Vagina (tissue), 2 donors: ENCODE results near the gene RBM12. TPM values are rescaled to one million over a fixed set of nuclear protein-coding genes. Genes with fewer than 3 reads are reported as not detected.

Experiments
- DNase-seq, 2 donors: peaks; one replicate each; pipeline ENCODE4 v3.0.0-alpha.2; 2017; ENCODE audit errors: extremely low spot score in 2 of 2
- H3K27ac ChIP-seq: fragments of 200-600 bp; sonication (generic); one replicate; pipeline ENCODE4 v1.5.1; 2019
- H3K27me3 ChIP-seq: fragments of 200-600 bp; sonication (generic); one replicate; pipeline ENCODE4 v1.5.1; 2019
- H3K36me3 ChIP-seq, 2 donors: fragments of 200-600 bp; sonication (generic); one replicate each; pipeline ENCODE4 v1.5.1; 2017 to 2019
- H3K4me1 ChIP-seq: fragments of 200-600 bp; sonication (generic); one replicate; pipeline ENCODE4 v1.5.1; 2019
- H3K4me3 ChIP-seq, 2 donors: fragments of 200-600 bp; sonication (generic); 1 replicate in 1 of 2; 2 replicates in 1 of 2; pipeline ENCODE4 v1.5.1; 2016 to 2019
- H3K9me3 ChIP-seq: fragments of 200-600 bp; sonication (generic); one replicate; pipeline ENCODE4 v1.5.1; 2019
- POLR2A ChIP-seq, 2 donors: fragments of 450-650 bp; IDR thresholded peaks; one replicate each; pipeline ENCODE4 v1.6.1; 2017; ENCODE audit warnings: antibody characterized with exemption in 2 of 2, mild to moderate bottlenecking in 2 of 2, moderate library complexity in 2 of 2
- POLR2AphosphoS5 ChIP-seq, 2 donors: sonication (generic); formaldehyde crosslinking; IDR thresholded peaks; one replicate each; pipeline ENCODE4 v1.9.0; 2017; ENCODE audit warnings: antibody characterized with exemption in 2 of 2, mild to moderate bottlenecking in 2 of 2, low read depth in 1 of 2; ENCODE audit not compliant: insufficient read depth in 1 of 2
- intact Hi-C: fragments of 100-400 bp; cut with DNase I; formaldehyde crosslinking; loops from one replicate; pipeline ENCODE4 v1.15.1; 2023
- total RNA-seq: library from RNA; depleted of rRNA; stranded (reverse); fragments of >200 nt; gene quantifications from one replicate; pipeline ENCODE4 v1.2.3, GENCODE V29; 2016
- TF ChIP-seq, protein P1 (sequence below), 3 experiments: fragments of 450-650 bp in 2 of 3; fragments of 200-600 bp in 1 of 3; sonication (generic) in 1 of 3; IDR thresholded peaks; one replicate each; pipeline ENCODE4 v1.5.1; 2017 to 2019; ENCODE audit warnings: antibody characterized with exemption in 3 of 3, mild to moderate bottlenecking in 2 of 3, moderate library complexity in 2 of 3

RBM12 gene
- total RNA-seq, 1 donor from 2014 or later: 26.8 TPM

DNA sequence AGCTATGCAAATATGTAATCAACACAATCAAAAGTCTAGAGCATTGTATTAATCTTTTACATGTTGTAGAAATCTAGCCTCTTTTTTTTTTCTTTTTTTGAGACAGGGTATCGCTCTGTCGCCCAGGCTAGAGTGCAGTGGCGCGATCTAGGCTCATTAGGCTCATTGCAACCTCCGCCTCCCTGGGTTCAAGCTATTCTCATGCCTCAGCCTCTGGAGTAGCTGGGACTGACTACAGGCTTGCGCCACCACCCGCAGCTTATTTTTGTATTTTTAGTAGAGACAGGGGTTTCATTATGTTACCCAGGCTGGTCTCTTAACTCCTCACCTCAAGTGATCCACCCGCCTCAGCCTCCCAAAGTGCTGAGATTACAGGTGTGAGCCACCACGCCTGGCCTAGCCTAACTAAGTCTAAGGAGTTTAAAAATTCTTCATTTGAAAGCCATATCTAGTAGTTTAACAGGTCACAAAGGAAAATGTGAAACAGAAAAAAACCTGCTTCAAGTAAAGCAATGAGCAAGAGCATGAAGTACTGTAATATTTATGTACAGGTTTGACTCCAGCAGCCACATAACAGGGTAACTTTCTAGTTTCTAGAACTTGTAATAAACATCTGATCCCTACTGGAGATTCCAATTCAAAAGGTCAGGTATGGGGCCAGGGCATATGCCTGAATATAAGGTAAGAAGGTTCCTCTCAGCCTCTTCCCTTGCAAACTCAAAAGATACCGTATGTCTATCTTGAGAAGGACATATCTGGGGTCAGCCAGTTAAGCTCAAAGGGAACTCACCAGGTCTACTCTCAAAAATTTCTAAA lies 4.4 kb downstream of the RBM12 start:
- Histone ChIP-seq H3K27ac (peak overlapping the region; percentile 37), H3K9me3 (no peaks in the 10 kb centered on the region), H3K36me3 (no peaks in the 10 kb centered on the region), H3K27me3 (no peaks in the 10 kb centered on the region), H3K4me3 (no peak overlapping the region), H3K4me1 (peaks cover 74% of the 10 kb centered on the region)
- no peak for DNase-seq
- TF ChIP-seq POLR2AphosphoS5 (IDR thresholded peaks at IDR 0.05; ENCODE audit: insufficient read depth in 1 of 2, low read depth in 1 of 2) (no peak), POLR2A (IDR thresholded peaks at IDR 0.05) (no peak)
- TF ChIP-seq, protein P1, sequence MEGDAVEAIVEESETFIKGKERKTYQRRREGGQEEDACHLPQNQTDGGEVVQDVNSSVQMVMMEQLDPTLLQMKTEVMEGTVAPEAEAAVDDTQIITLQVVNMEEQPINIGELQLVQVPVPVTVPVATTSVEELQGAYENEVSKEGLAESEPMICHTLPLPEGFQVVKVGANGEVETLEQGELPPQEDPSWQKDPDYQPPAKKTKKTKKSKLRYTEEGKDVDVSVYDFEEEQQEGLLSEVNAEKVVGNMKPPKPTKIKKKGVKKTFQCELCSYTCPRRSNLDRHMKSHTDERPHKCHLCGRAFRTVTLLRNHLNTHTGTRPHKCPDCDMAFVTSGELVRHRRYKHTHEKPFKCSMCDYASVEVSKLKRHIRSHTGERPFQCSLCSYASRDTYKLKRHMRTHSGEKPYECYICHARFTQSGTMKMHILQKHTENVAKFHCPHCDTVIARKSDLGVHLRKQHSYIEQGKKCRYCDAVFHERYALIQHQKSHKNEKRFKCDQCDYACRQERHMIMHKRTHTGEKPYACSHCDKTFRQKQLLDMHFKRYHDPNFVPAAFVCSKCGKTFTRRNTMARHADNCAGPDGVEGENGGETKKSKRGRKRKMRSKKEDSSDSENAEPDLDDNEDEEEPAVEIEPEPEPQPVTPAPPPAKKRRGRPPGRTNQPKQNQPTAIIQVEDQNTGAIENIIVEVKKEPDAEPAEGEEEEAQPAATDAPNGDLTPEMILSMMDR (IDR thresholded peaks at IDR 0.05): no peak
- intact Hi-C loops: no loop called here

DNA sequence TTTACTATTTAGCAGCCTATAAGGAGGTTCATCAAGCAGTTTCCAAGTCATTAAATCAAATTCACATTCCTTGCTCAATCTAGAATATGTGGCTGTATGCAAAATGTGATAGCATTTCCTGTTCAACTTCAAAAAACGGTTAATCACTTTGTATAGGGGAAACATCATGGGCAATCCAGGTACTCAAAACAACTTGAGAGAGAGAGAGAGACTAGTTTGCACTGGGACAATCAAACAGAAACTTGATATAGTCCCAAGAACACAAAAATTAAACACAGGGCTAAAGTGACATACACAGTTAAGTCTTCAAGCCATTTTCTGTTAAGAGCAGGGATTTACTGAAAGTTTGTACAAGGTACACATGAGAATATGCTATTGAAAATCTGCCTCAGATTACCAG lies 7.4 kb downstream of the RBM12 start:
- Histone ChIP-seq H3K27me3 (no peaks in the 10 kb centered on the region), H3K27ac (no peak overlapping the region), H3K9me3 (no peaks in the 10 kb centered on the region), H3K4me3 (no peak overlapping the region), H3K4me1 (peaks cover 69% of the 10 kb centered on the region), H3K36me3 (peaks cover 0 to 30% of the 10 kb centered on the region in 2 donors)
- intact Hi-C loops: no loop called here
- TF ChIP-seq POLR2A (IDR thresholded peaks at IDR 0.05) (no peak), POLR2AphosphoS5 (IDR thresholded peaks at IDR 0.05; ENCODE audit: insufficient read depth in 1 of 2, low read depth in 1 of 2) (no peak)
- TF ChIP-seq, protein P1 (IDR thresholded peaks at IDR 0.05): no peak
- DNase-seq: no peak

DNA sequence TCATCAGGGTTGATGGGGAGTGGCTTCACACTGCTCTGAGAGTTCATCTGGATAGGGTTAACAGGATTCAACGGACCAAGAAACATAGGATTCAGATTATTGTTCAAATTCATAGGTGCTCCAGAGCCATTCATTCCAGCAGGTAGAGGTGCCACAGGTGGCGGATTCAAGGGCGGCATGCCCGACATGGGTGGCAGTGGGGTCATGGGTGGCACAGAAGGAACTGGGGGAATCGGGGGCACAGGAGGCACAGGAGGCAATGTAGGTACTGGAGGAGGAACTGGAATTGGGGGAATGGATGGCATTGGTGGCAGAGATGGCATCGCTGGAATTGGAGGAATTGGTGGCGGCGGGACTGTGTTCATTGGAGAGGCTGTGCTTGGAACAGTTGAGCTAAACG lies 10.3 kb downstream of the RBM12 start:
- TF ChIP-seq, protein P1 (IDR thresholded peaks at IDR 0.05): no peak
- no peak for TF ChIP-seq POLR2AphosphoS5 (IDR thresholded peaks at IDR 0.05; ENCODE audit: insufficient read depth in 1 of 2, low read depth in 1 of 2)
- TF ChIP-seq POLR2A (IDR thresholded peaks at IDR 0.05): no peak
- Histone ChIP-seq H3K27me3 (no peaks in the 10 kb centered on the region), H3K4me3 (no peak overlapping the region), H3K4me1 (peaks cover 56% of the 10 kb centered on the region), H3K36me3 (peaks cover 0 to 30% of the 10 kb centered on the region in 2 donors), H3K27ac (no peak overlapping the region), H3K9me3 (no peaks in the 10 kb centered on the region)
- no peak for DNase-seq
- intact Hi-C loops: no loop called here

DNA sequence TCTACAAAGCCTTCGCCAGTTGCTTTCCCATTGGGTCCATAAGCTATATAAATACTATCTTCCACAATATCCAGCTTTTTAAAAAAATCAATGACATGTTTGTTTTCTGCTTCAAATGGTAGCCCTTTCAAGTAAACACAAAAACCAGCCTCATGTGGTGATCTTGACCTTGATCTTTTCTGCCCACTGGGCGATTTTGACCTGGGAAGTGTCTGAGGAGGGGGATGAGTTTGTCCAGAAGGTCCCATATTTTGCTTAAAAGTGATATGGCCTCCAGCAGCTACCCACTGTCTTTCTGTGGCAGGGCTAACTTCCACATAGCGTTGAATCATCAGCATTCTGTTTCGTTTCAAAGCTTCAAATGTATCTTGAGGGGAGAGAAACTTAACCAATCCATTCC lies 10.8 kb downstream of the RBM12 start:
- TF ChIP-seq POLR2AphosphoS5 (IDR thresholded peaks at IDR 0.05; ENCODE audit: insufficient read depth in 1 of 2, low read depth in 1 of 2) (no peak), POLR2A (IDR thresholded peaks at IDR 0.05) (no peak)
- TF ChIP-seq, protein P1 (IDR thresholded peaks at IDR 0.05): no peak
- peaks cover 56% of the 10 kb centered on the region for H3K4me1 ChIP-seq
- no peak overlapping the region for H3K4me3 ChIP-seq
- intact Hi-C loops: no loop called here
- peaks cover 0 to 30% of the 10 kb centered on the region in 2 donors for H3K36me3 ChIP-seq
- DNase-seq: no peak
- H3K27me3 ChIP-seq: no peaks in the 10 kb centered on the region
- H3K27ac ChIP-seq: no peak overlapping the region
- no peaks in the 10 kb centered on the region for H3K9me3 ChIP-seq

DNA sequence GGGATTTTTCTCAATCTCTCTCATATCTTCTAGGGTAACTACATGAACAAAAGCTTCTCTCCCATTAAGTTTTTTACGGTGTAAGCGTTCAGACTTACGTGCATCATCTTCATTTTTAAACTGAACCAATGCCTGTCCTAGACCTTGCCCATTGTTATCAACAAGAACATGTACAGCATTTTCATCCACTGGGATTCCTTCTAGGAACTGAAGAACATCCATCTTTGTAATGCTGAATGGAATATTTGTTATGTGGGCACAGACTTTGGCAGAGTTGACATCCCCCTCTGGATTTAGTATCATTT lies 11.3 kb downstream of the RBM12 start:
- Histone ChIP-seq H3K4me3 (no peak overlapping the region), H3K27ac (no peak overlapping the region), H3K36me3 (peaks cover 0 to 30% of the 10 kb centered on the region in 2 donors), H3K27me3 (no peaks in the 10 kb centered on the region), H3K4me1 (peaks cover 56% of the 10 kb centered on the region), H3K9me3 (no peaks in the 10 kb centered on the region)
- intact Hi-C loops: no loop called here
- DNase-seq: no peak
- TF ChIP-seq POLR2AphosphoS5 (IDR thresholded peaks at IDR 0.05; ENCODE audit: insufficient read depth in 1 of 2, low read depth in 1 of 2): no peak
- TF ChIP-seq, protein P1 (IDR thresholded peaks at IDR 0.05): no peak
- no peak for TF ChIP-seq POLR2A (IDR thresholded peaks at IDR 0.05)
